OCI-LY1 (cell line): ENCODE results near the gene SCARB2.

Experiments
- H2AFZ ChIP-seq: fragments of 200-600 bp; sonication (generic), shearing (Covaris generic); 2 replicates; pipeline ENCODE4 v1.6.0; 2014; ENCODE audit warnings: antibody characterized with exemption, mild to moderate bottlenecking, low read length
- H3F3A ChIP-seq: fragments of 200-600 bp; sonication (generic), shearing (Covaris generic); 2 replicates; pipeline ENCODE4 v1.6.0; 2014; ENCODE audit warnings: mild to moderate bottlenecking, antibody characterized with exemption, low read length, moderate library complexity; ENCODE audit not compliant: insufficient read depth
- H3K27ac ChIP-seq: fragments of 200-600 bp; sonication (generic); 2 replicates; pipeline ENCODE4 v1.5.1; 2014; ENCODE audit warnings: low read length, mixed run types, mild to moderate bottlenecking, low read depth; ENCODE audit not compliant: poor library complexity, severe bottlenecking
- H3K27me3 ChIP-seq: fragments of 200-600 bp; sonication (generic); 2 replicates; pipeline ENCODE4 v1.6.0; 2014; ENCODE audit warnings: antibody characterized with exemption, mild to moderate bottlenecking, low read length, moderate library complexity; ENCODE audit not compliant: insufficient read depth
- H3K36me3 ChIP-seq: fragments of 200-600 bp; sonication (generic); 2 replicates; pipeline ENCODE4 v1.6.1; 2014; ENCODE audit warnings: mild to moderate bottlenecking, antibody characterized with exemption, low read length, moderate library complexity, mixed read lengths; ENCODE audit not compliant: insufficient read depth
- H3K4me1 ChIP-seq: fragments of 200-600 bp; sonication (generic); 2 replicates; pipeline ENCODE4 v1.5.1; 2014; ENCODE audit warnings: mild to moderate bottlenecking, low read length, moderate library complexity; ENCODE audit not compliant: insufficient read depth, severe bottlenecking
- H3K4me2 ChIP-seq: fragments of 200-600 bp; sonication (generic), shearing (Covaris generic); 2 replicates; pipeline ENCODE4 v1.6.1; 2014; ENCODE audit warnings: low read length
- H3K4me3 ChIP-seq: fragments of 200-600 bp; sonication (generic); 2 replicates; pipeline ENCODE4 v1.5.1; 2014; ENCODE audit warnings: low read length, low read depth, mild to moderate bottlenecking, mixed read lengths; ENCODE audit not compliant: poor library complexity, severe bottlenecking
- H3K79me2 ChIP-seq: fragments of 200-600 bp; shearing (Covaris generic); 2 replicates; pipeline ENCODE4 v1.6.1; 2016; ENCODE audit warnings: mixed run types, low read length, mixed read lengths; ENCODE audit not compliant: insufficient read depth
- H3K9ac ChIP-seq: fragments of 200-600 bp; sonication (generic), shearing (Covaris generic); 2 replicates; pipeline ENCODE4 v1.6.1; 2014; ENCODE audit warnings: mild to moderate bottlenecking, low read length, mixed read lengths
- H3K9me2 ChIP-seq: fragments of 200-600 bp; sonication (generic), shearing (Covaris generic); 2 replicates; pipeline ENCODE4 v1.6.1; 2014; ENCODE audit warnings: low read depth, mild to moderate bottlenecking, low read length, mixed read lengths
- H3K9me3 ChIP-seq: fragments of 200-600 bp; shearing (Covaris generic); 2 replicates; pipeline ENCODE4 v1.6.1; 2014; ENCODE audit warnings: low read length, mixed read lengths
- H4K20me1 ChIP-seq: fragments of 200-600 bp; sonication (generic), shearing (Covaris generic); 2 replicates; pipeline ENCODE4 v1.6.0; 2016; ENCODE audit warnings: mild to moderate bottlenecking, low read length; ENCODE audit not compliant: insufficient read depth
- CTCF ChIP-seq: fragments of 200-600 bp; sonication (generic), shearing (Covaris generic); IDR thresholded peaks from 2 replicates; pipeline ENCODE4 v1.5.1; 2017; ENCODE audit warnings: mild to moderate bottlenecking, antibody characterized with exemption, low read length, moderate library complexity, mixed read lengths
- EZH2 ChIP-seq: fragments of 200-600 bp; sonication (generic), shearing (Covaris generic); IDR thresholded peaks from 2 replicates; pipeline ENCODE4 v1.8.0; 2017; ENCODE audit warnings: borderline replicate concordance, mixed run types, mild to moderate bottlenecking, antibody characterized with exemption, low read length, moderate library complexity, mixed read lengths

The SCARB2 gene

GRCh38 chr4:76177709-76178108 is 35.9 kb downstream of the SCARB2 start:
- no peaks in the 10 kb centered on the region for H4K20me1 ChIP-seq
- H3K79me2 ChIP-seq = no peaks in the 10 kb centered on the region
- no peak overlapping the region for H3K27ac ChIP-seq
- H3K27me3 ChIP-seq = no peaks in the 10 kb centered on the region
- H3F3A ChIP-seq = no peaks in the 10 kb centered on the region
- H2AFZ ChIP-seq = no peak overlapping the region
- H3K4me2 ChIP-seq = no peak overlapping the region
- H3K4me1 ChIP-seq = no peaks in the 10 kb centered on the region
- no peak overlapping the region for H3K9ac ChIP-seq
- no peak overlapping the region for H3K4me3 ChIP-seq
- no peak for TF ChIP-seq EZH2
- no peak for TF ChIP-seq CTCF
- H3K36me3 ChIP-seq = no peaks in the 10 kb centered on the region; the same call in 1 of the 2 replicates
- H3K9me2 ChIP-seq = no peaks in the 10 kb centered on the region
- H3K9me3 ChIP-seq = no peaks in the 10 kb centered on the region

GRCh38 chr4:76175336-76175735 is 38.3 kb downstream of the SCARB2 start:
- no peak overlapping the region for H3K27ac ChIP-seq
- no peak overlapping the region for H3K9ac ChIP-seq
- H3K36me3 ChIP-seq = no peaks in the 10 kb centered on the region; the same call in 1 of the 2 replicates
- TF ChIP-seq CTCF (no peak), EZH2 (no peak)
- H3K4me2 ChIP-seq = no peak overlapping the region
- no peaks in the 10 kb centered on the region for H3K27me3 ChIP-seq
- H2AFZ ChIP-seq = no peak overlapping the region
- no peak overlapping the region for H3K4me3 ChIP-seq
- H4K20me1 ChIP-seq = no peaks in the 10 kb centered on the region
- H3F3A ChIP-seq = no peaks in the 10 kb centered on the region
- no peaks in the 10 kb centered on the region for H3K79me2 ChIP-seq
- no peaks in the 10 kb centered on the region for H3K9me2 ChIP-seq
- H3K4me1 ChIP-seq = no peaks in the 10 kb centered on the region
- H3K9me3 ChIP-seq = no peaks in the 10 kb centered on the region

- Histone ChIP-seq H3K79me2 (no peaks in the 10 kb centered on the region), H3K4me3 (no peak overlapping the region), H3K27ac (no peak overlapping the region), H2AFZ (no peak overlapping the region), H3K27me3 (no peaks in the 10 kb centered on the region), H3K9ac (no peak overlapping the region), H3K9me3 (no peaks in the 10 kb centered on the region), H3K9me2 (no peaks in the 10 kb centered on the region), H3K4me1 (no peaks in the 10 kb centered on the region), H3K36me3 (peaks cover 7% of the 10 kb centered on the region; the same call in 1 of the 2 replicates), H3K4me2 (no peak overlapping the region), H3F3A (no peaks in the 10 kb centered on the region), H4K20me1 (no peaks in the 10 kb centered on the region)
- no peak for TF ChIP-seq CTCF
Measured at GRCh38 chr4:76174216-76174615, 39.4 kb downstream of the SCARB2 start.
